GM18951 (cell line): ENCODE measurements around the gene FAT1.
"Not testable (repeated sequence)": the region's sequence is repeated elsewhere in the genome, so short reads cannot be mapped to it uniquely, and the experiment has no call there.

Experiments used
- POLR2A ChIP-seq: IDR thresholded peaks from 4 replicates; pipeline ENCODE4 v1.6.1; 2011; ENCODE audit warnings: mild to moderate bottlenecking; ENCODE audit not compliant: insufficient read length, insufficient read depth; ENCODE audit errors: extremely low read depth
- in situ Hi-C: fragments of 300-500 bp; cut with MboI; formaldehyde crosslinking; loops from one replicate; pipeline ENCODE4 v1.12.0; 2022; ENCODE audit warnings: low sequenced_read_pairs, mixed read lengths, inconsistent platforms; ENCODE audit not compliant: unreplicated experiment

The FAT1 gene

GRCh38 chr4:186688150-186688943 lies 35.3 kb downstream of the FAT1 start:
- TF ChIP-seq POLR2A, result no peak
- in situ Hi-C loops, result no loop called here

GRCh38 chr4:186687265-186687664 lies 36.4 kb downstream of the FAT1 start:
- TF ChIP-seq POLR2A, result no peak
- in situ Hi-C loops, result no loop called here

- in situ Hi-C loops, result no loop called here
- no peak for TF ChIP-seq POLR2A
These were observed 37.9 kb downstream of the FAT1 start for GRCh38 chr4:186685767-186686183.

GRCh38 chr4:186684889-186685309 lies 38.8 kb downstream of the FAT1 start:
- in situ Hi-C loops, result no loop called here
- TF ChIP-seq POLR2A, result no peak

- in situ Hi-C loops, result no loop called here
- no peak for TF ChIP-seq POLR2A
These were observed 39.4 kb downstream of the FAT1 start for GRCh38 chr4:186684220-186684619.

GRCh38 chr4:186680641-186681040 lies 43.0 kb downstream of the FAT1 start:
- TF ChIP-seq POLR2A, result no peak
- in situ Hi-C loops, result no loop called here

GRCh38 chr4:186676531-186677161 lies 47.0 kb downstream of the FAT1 start:
- in situ Hi-C loops, result no loop called here
- TF ChIP-seq POLR2A, result no peak

GRCh38 chr4:186669735-186670134 lies 53.9 kb downstream of the FAT1 start:
- no peak for TF ChIP-seq POLR2A
- in situ Hi-C loops, result no loop called here

- in situ Hi-C loops, result no loop called here
- TF ChIP-seq POLR2A, result no peak
These were observed 54.4 kb downstream of the FAT1 start for GRCh38 chr4:186669159-186669731.

- in situ Hi-C loops, result no loop called here
- no peak for TF ChIP-seq POLR2A
These were observed 56.9 kb downstream of the FAT1 start for GRCh38 chr4:186666750-186667149.

- no peak for TF ChIP-seq POLR2A
- in situ Hi-C loops, result no loop called here
These were observed 57.4 kb downstream of the FAT1 start for GRCh38 chr4:186666252-186666651.

- no peak for TF ChIP-seq POLR2A
- in situ Hi-C loops, result no loop called here
These were observed 63.3 kb downstream of the FAT1 start for GRCh38 chr4:186660403-186660802.

GRCh38 chr4:186659935-186660334 lies 63.7 kb downstream of the FAT1 start:
- in situ Hi-C loops, result no loop called here
- TF ChIP-seq POLR2A, result no peak

- in situ Hi-C loops, result not testable (repeated sequence)
These were observed 64.2 kb downstream of the FAT1 start for GRCh38 chr4:186659456-186659855.
